IPS-18a (cell line): Measurements from ENCODE around the gene FOXP4.

ENCODE experiments used
- H3K27ac ChIP-seq: one replicate; pipeline ENCODE4 v1.5.1; 2013; ENCODE audit warnings: low read length
- H3K27me3 ChIP-seq: one replicate; pipeline ENCODE4 v1.6.1; 2013; ENCODE audit warnings: mild to moderate bottlenecking, low read length; ENCODE audit not compliant: control insufficient read depth, insufficient read depth
- H3K36me3 ChIP-seq: one replicate; pipeline ENCODE4 v1.6.1; 2013; ENCODE audit warnings: low read depth, low read length; ENCODE audit not compliant: control insufficient read depth
- H3K4me1 ChIP-seq: one replicate; pipeline ENCODE4 v1.6.1; 2013; ENCODE audit warnings: low read depth, low read length; ENCODE audit not compliant: control insufficient read depth
- H3K4me3 ChIP-seq: one replicate; pipeline ENCODE4 v1.5.1; 2013; ENCODE audit warnings: low read length
- H3K9ac ChIP-seq: one replicate; pipeline ENCODE4 v1.6.1; 2013; ENCODE audit warnings: mild to moderate bottlenecking, low read length, moderate library complexity
- H3K9me3 ChIP-seq: one replicate; pipeline ENCODE4 v1.6.1; 2013; ENCODE audit warnings: low read depth, low read length; ENCODE audit not compliant: control insufficient read depth

FOXP4 gene

GRCh38 chr6:41523915-41524633, 22.1 kb upstream of the FOXP4 start:
- H3K9me3 ChIP-seq = no peaks in the 10 kb centered on the region
- H3K27ac ChIP-seq = no peak overlapping the region
- H3K4me3 ChIP-seq = no peak overlapping the region
- H3K27me3 ChIP-seq = peaks cover 40% of the 10 kb centered on the region
- H3K9ac ChIP-seq = no peak overlapping the region
- peaks cover 9% of the 10 kb centered on the region for H3K4me1 ChIP-seq
- H3K36me3 ChIP-seq = no peaks in the 10 kb centered on the region

GRCh38 chr6:41524634-41525011, 21.6 kb upstream of the FOXP4 start:
- H3K36me3 ChIP-seq = no peaks in the 10 kb centered on the region
- peaks cover 9% of the 10 kb centered on the region for H3K4me1 ChIP-seq
- no peak overlapping the region for H3K9ac ChIP-seq
- H3K27me3 ChIP-seq = peaks cover 40% of the 10 kb centered on the region
- H3K9me3 ChIP-seq = no peaks in the 10 kb centered on the region
- H3K27ac ChIP-seq = no peak overlapping the region
- no peak overlapping the region for H3K4me3 ChIP-seq

GRCh38 chr6:41527721-41528408, 18.3 kb upstream of the FOXP4 start:
- Histone ChIP-seq H3K9ac (no peak overlapping the region), H3K9me3 (no peaks in the 10 kb centered on the region), H3K27ac (no peak overlapping the region), H3K27me3 (peaks cover 40% of the 10 kb centered on the region), H3K4me3 (no peak overlapping the region), H3K36me3 (no peaks in the 10 kb centered on the region), H3K4me1 (peaks cover 6% of the 10 kb centered on the region)

GRCh38 chr6:41528409-41528963, 17.7 kb upstream of the FOXP4 start:
- Histone ChIP-seq H3K27me3 (peaks cover 38% of the 10 kb centered on the region), H3K4me3 (no peak overlapping the region), H3K27ac (no peak overlapping the region), H3K9me3 (no peaks in the 10 kb centered on the region), H3K9ac (no peak overlapping the region), H3K36me3 (no peaks in the 10 kb centered on the region), H3K4me1 (peaks cover 6% of the 10 kb centered on the region)

- H3K4me1 ChIP-seq = peaks cover 6% of the 10 kb centered on the region
- no peaks in the 10 kb centered on the region for H3K9me3 ChIP-seq
- H3K9ac ChIP-seq = no peak overlapping the region
- no peaks in the 10 kb centered on the region for H3K36me3 ChIP-seq
- peaks cover 32% of the 10 kb centered on the region for H3K27me3 ChIP-seq
- no peak overlapping the region for H3K4me3 ChIP-seq
- no peak overlapping the region for H3K27ac ChIP-seq
Measured at GRCh38 chr6:41529049-41529448, 17.1 kb upstream of the FOXP4 start.

GRCh38 chr6:41529970-41530369, 16.2 kb upstream of the FOXP4 start:
- Histone ChIP-seq H3K9ac (no peak overlapping the region), H3K9me3 (no peaks in the 10 kb centered on the region), H3K27ac (no peak overlapping the region), H3K27me3 (peaks cover 27% of the 10 kb centered on the region), H3K4me3 (no peak overlapping the region), H3K36me3 (no peaks in the 10 kb centered on the region), H3K4me1 (peaks cover 6% of the 10 kb centered on the region)

- Histone ChIP-seq H3K27ac (no peak overlapping the region), H3K9me3 (no peaks in the 10 kb centered on the region), H3K9ac (no peak overlapping the region), H3K4me3 (no peak overlapping the region), H3K4me1 (peaks cover 6% of the 10 kb centered on the region), H3K27me3 (peaks cover 27% of the 10 kb centered on the region), H3K36me3 (no peaks in the 10 kb centered on the region)
Measured at GRCh38 chr6:41530476-41530875, 15.7 kb upstream of the FOXP4 start.

- no peak overlapping the region for H3K9ac ChIP-seq
- no peak overlapping the region for H3K4me3 ChIP-seq
- H3K27ac ChIP-seq = no peak overlapping the region
- peaks cover 27% of the 10 kb centered on the region for H3K27me3 ChIP-seq
- no peaks in the 10 kb centered on the region for H3K36me3 ChIP-seq
- H3K4me1 ChIP-seq = peaks cover 6% of the 10 kb centered on the region
- no peaks in the 10 kb centered on the region for H3K9me3 ChIP-seq
Measured at GRCh38 chr6:41531016-41531415, 15.2 kb upstream of the FOXP4 start.

GRCh38 chr6:41531591-41532582, 14.3 kb upstream of the FOXP4 start:
- no peak overlapping the region for H3K4me3 ChIP-seq
- peaks cover 22% of the 10 kb centered on the region for H3K27me3 ChIP-seq
- no peak overlapping the region for H3K27ac ChIP-seq
- peaks cover 6% of the 10 kb centered on the region for H3K4me1 ChIP-seq
- H3K36me3 ChIP-seq = no peaks in the 10 kb centered on the region
- H3K9ac ChIP-seq = no peak overlapping the region
- H3K9me3 ChIP-seq = no peaks in the 10 kb centered on the region

GRCh38 chr6:41535766-41536165, 10.4 kb upstream of the FOXP4 start:
- H3K9ac ChIP-seq = no peak overlapping the region
- no peaks in the 10 kb centered on the region for H3K9me3 ChIP-seq
- H3K27ac ChIP-seq = no peak overlapping the region
- no peak overlapping the region for H3K4me3 ChIP-seq
- H3K4me1 ChIP-seq = peaks cover 4% of the 10 kb centered on the region
- H3K36me3 ChIP-seq = no peaks in the 10 kb centered on the region
- peaks cover 20% of the 10 kb centered on the region for H3K27me3 ChIP-seq
